GM18951 (cell line): Measurements from ENCODE around the gene TMEFF1.

Experiments used
- POLR2A ChIP-seq: IDR thresholded peaks from 4 replicates; pipeline ENCODE4 v1.6.1; 2011; ENCODE audit warnings: mild to moderate bottlenecking; ENCODE audit not compliant: insufficient read length, insufficient read depth; ENCODE audit errors: extremely low read depth
- in situ Hi-C: fragments of 300-500 bp; cut with MboI; formaldehyde crosslinking; loops from one replicate; pipeline ENCODE4 v1.12.0; 2022; ENCODE audit warnings: low sequenced_read_pairs, mixed read lengths, inconsistent platforms; ENCODE audit not compliant: unreplicated experiment

Gene TMEFF1

GRCh38 chr9:100601216-100601615, 128.3 kb downstream of the TMEFF1 start:
- in situ Hi-C loops: no loop called here
- TF ChIP-seq POLR2A: no peak

- in situ Hi-C loops: no loop called here
Observed at GRCh38 chr9:100602342-100602801, 129.4 kb downstream of the TMEFF1 start.

GRCh38 chr9:100605405-100605804, 132.5 kb downstream of the TMEFF1 start:
- in situ Hi-C loops: no loop called here
- no peak for TF ChIP-seq POLR2A

More at GRCh38 chr9:100602342-100602801, 129.4 kb downstream of the TMEFF1 start:
- no peak for TF ChIP-seq POLR2A

DNA sequence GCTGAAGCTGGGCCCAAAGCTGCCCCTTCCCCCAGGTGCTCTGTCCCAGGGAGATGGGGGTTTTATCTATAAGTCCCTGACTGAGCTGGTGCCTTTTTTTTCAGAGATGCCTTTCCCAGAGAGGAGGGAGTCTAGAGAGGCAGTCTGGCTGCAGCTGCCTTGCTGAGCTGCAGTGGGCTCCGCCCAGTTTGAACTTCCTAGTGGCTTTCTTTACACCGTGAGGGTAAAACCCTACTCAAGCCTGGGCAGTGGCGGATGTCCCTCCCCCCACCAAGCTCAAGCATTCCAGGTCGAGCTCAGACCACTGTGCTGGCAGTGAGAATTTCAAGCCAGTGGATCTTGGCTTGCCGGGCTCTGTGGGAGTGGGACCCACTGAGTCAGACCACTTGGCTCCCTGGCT, 146.2 kb downstream of the TMEFF1 start:
- in situ Hi-C loops: no loop called here
- TF ChIP-seq POLR2A: no peak

- no peak for TF ChIP-seq POLR2A
- in situ Hi-C loops: no loop called here
Observed at GRCh38 chr9:100619665-100620064, 146.7 kb downstream of the TMEFF1 start.

DNA sequence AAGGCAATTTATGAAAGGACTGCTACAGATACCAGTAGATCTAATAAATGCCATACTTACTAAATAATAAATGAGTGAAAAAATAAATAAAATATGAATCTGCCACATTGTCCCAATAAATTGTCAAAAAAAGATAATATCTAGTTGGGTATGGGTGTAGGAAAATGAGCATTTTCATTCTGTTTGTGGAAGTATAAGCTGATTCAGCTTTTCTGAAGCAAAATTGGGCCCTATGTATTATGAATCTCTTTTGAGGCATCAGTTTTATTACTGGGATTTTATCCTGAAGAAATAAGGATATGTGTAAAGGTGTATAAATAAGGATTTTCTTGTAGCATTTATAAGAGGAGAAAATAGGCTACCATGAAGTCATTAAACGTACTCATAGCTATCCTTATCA, 151.0 kb downstream of the TMEFF1 start:
- in situ Hi-C loops: no loop called here
- no peak for TF ChIP-seq POLR2A

- in situ Hi-C loops: no loop called here
- no peak for TF ChIP-seq POLR2A
Observed at GRCh38 chr9:100626949-100627348, 154.0 kb downstream of the TMEFF1 start.
